Right lobe of liver (tissue), 4 donors: ENCODE data around the gene NAT10.

Experiments used
- POLR2A ChIP-seq: fragments of 450-650 bp; IDR thresholded peaks from one replicate; pipeline ENCODE4 v1.6.1; 2017; ENCODE audit warnings: antibody characterized with exemption, mild to moderate bottlenecking
- TF ChIP-seq, protein P1 (sequence below), 4 donors: fragments of 200-600 bp in 3 of 4; fragments of 450-650 bp in 1 of 4; IDR thresholded peaks; one replicate each; pipeline versions ENCODE4 v1.5.1 to v1.8.0; 2016 to 2022; ENCODE audit warnings: antibody characterized with exemption in 4 of 4, mild to moderate bottlenecking in 2 of 4
- donor health status: DM: no; HTN: no; CAD: no.
- donor health status: DM: no; HTN: no; CAD: no.
- donor health status: DM: no; HTN: yes; CAD: no.

DNA sequence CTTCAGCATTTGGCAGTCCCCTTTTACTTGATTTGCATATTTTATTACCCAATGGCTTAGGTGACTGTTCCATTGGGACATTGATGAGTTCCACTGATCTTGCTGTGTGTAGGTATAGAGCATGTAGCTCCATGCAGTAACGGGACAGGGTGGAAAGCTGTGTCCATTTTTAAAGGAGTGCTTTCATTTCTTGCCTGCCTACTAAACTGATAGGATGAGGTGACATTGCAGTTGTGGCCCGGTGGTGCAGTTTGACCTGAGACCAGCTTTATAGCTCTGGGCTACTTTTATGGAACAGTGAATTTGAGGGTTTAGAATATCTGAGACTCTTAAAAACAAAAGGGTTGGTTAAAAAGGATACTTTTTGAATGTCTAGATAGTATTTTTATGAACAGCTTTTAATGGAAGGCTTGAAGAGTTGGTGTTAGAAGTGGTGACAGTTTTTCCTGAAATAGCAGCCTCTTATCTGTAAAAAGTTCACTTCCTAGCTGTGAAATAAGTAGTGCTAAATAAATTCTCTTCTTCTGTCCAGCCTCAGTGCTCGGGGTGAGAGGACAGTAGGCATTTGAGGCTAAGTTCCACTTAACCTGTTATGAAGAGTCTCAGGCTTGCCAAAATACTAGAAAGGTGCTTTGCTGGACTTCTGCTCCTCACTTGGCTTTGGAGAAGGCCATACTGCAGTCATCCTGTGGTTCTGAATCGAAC lies 27.0 kb downstream of the NAT10 start:
- TF ChIP-seq, protein P1, sequence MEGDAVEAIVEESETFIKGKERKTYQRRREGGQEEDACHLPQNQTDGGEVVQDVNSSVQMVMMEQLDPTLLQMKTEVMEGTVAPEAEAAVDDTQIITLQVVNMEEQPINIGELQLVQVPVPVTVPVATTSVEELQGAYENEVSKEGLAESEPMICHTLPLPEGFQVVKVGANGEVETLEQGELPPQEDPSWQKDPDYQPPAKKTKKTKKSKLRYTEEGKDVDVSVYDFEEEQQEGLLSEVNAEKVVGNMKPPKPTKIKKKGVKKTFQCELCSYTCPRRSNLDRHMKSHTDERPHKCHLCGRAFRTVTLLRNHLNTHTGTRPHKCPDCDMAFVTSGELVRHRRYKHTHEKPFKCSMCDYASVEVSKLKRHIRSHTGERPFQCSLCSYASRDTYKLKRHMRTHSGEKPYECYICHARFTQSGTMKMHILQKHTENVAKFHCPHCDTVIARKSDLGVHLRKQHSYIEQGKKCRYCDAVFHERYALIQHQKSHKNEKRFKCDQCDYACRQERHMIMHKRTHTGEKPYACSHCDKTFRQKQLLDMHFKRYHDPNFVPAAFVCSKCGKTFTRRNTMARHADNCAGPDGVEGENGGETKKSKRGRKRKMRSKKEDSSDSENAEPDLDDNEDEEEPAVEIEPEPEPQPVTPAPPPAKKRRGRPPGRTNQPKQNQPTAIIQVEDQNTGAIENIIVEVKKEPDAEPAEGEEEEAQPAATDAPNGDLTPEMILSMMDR (IDR thresholded peaks at IDR 0.05): no peak
- TF ChIP-seq POLR2A: no peak
